NCI-H1092 (cell line): Measurements from ENCODE around the gene PPP4R3B.
A peak's percentile ranks its signal among the peaks of the same experiment; 100 is the strongest.
"Not testable (repeated sequence)": the region's sequence is repeated elsewhere in the genome, so short reads cannot be mapped to it uniquely, and the experiment has no call there.

Experiments
- DNase-seq: peaks from one replicate; lab custom pipeline; 2025; lab: John Stamatoyannopoulos, UW

Gene PPP4R3B

GRCh38 chr2:55617175-55618024 lies at the start of gene PPP4R3B:
TSS of gene PPP4R3B (minus strand) at chr2:55617622. CDS start at chr2:55617285, 337 bp downstream.
- peak; percentile 96 for DNase-seq

DNA sequence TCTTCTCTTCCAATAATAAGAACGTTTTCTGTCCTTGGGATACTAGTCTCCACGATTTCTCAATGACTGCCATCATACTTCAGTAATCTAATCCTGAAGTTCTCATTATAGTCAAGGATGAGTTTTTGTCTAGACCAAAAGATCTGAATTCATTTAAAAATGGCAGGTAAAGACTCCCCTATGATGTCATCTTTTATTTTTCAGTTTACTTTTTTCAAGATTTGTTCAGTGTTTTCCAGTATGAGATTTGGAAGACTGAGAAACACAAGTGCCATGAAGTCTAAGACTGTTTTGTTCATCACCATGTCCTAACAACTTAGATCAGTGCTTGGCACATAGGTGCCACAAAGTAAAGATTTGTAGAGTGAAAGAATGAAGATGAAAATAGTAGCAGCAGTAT lies 35.8 kb upstream of the PPP4R3B start:
- no peak for DNase-seq

- no peak for DNase-seq
These were observed 31.8 kb upstream of the PPP4R3B start for GRCh38 chr2:55649211-55649610.

GRCh38 chr2:55636831-55637230 lies 19.4 kb upstream of the PPP4R3B start:
- no peak for DNase-seq

DNA sequence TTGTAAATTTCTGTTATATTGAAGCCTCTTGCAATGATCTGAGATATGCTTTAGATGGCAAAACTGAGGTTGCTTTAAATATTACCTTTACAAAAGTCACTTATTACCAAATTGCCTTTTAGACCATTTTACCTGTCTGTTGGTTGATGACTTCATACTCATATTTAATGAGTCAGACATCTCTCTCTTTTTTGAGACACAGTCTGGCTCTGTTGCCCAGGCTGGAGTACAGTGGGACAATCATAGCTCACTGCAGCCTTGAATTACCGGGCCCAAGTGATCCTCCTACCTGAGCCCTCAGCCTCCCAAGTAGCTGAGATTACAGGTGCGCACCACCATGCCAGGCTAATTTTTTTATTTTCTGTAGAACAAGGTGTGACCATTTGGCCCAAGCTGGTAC lies 11.5 kb upstream of the PPP4R3B start:
- no peak for DNase-seq

GRCh38 chr2:55627915-55628314 lies 10.5 kb upstream of the PPP4R3B start:
- DNase-seq: no peak

- no peak for DNase-seq
These were observed 4.4 kb upstream of the PPP4R3B start for GRCh38 chr2:55621802-55622201.

DNA sequence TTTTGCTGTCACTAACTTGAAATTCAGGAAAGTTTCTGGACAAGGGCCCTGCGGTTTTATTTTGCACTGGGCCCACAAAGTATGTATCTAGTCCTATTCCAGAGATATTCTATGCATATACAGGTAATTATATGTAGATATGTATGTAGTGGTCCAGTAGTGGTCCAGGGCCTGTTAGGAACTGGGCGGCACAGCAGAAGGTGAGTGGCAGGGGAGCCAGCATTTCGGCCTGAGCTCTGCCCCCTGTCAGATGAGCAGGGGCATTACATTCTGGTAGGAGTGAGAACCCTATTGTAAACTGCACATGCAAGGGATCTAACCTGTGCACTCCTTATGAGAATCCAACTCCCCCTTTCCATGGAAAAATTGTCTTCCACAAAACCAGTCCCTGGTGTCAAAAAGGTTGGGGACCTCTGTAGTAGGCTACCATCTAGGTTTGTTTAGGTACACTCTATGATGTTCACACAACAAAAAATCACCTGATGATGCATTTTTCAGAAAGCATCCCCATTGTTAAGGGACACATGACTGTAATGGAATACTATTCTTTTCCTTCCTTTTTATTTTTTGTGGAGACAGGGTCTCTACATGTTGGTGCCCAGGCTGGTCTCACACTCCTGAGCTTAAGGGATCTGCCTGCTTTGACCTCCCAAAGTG lies 2.8 kb upstream of the PPP4R3B start:
- no peak for DNase-seq

- DNase-seq: peak; percentile 11
These were observed 1.0 kb upstream of the PPP4R3B start for GRCh38 chr2:55618275-55619055.

GRCh38 chr2:55618025-55618274 lies 528 bp upstream of the PPP4R3B start:
- DNase-seq: no peak

GRCh38 chr2:55616551-55617174 lies 759 bp downstream of the PPP4R3B start:
- DNase-seq: no peak

GRCh38 chr2:55611997-55612396 lies 5.4 kb downstream of the PPP4R3B start:
- no peak for DNase-seq

DNA sequence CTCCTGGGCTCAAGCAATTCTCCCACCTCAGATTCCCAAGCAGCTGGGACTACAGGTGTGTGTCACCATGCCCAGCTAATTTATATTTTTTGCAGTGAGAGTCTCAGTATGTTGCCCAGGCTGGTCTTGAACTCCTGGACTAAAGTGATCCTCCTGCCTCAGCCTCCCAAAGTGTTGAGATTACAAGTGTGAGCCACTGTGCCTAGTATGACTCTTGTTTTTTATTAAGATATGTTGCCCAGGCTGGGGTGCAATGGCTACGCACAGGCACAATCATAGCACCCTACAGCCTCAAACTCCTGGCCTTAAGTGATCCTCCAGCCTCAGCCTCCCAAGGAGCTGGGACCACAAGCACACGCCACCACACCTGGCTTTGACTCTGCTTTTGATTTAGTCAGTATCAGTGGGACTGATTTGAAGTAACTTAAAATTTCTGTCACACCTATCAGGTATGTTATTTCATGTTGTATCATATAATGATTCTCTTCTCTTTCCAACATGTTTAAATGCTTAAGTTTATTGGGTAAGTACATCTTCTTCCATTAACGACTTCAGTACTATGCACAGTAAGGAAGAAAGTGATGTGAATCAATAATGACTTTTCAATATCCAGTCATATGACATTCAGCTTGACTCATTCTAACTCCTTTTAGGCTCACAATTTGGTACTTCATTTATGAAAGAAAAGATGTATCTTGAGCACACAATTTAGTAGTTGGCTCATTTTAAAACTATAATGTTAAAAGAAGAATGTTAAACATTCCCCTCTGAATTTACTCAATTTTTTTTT lies 6.3 kb downstream of the PPP4R3B start:
- no peak for DNase-seq

DNA sequence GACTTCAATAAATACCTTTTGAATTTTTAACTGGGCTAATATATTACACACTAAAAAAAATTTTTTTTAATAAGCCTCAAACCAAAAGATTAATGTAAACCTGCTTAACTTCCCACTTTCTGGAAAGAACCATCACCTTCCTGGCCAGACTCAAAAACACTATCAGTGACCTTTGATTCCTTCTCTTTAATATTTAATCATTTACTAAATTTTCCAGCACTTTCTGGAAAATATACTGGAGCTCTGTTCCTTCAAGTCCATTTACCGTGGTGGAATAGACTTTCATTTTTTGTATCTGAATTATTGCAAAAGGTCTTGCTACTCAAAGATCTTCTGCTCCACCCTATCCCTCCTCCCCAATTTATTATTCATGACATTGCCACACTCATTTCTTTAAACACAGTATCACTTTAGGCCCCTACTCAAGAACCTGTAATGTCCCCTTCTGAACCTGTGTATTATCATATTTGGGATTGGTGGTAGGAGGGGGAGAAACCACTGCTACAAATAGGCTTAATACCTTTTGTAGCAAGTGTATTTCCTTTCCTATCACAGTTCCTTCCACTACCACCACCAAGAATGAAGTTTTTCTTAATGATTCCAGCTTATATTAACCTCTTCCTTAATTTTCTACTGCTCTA lies 7.4 kb downstream of the PPP4R3B start:
- DNase-seq: no peak

DNA sequence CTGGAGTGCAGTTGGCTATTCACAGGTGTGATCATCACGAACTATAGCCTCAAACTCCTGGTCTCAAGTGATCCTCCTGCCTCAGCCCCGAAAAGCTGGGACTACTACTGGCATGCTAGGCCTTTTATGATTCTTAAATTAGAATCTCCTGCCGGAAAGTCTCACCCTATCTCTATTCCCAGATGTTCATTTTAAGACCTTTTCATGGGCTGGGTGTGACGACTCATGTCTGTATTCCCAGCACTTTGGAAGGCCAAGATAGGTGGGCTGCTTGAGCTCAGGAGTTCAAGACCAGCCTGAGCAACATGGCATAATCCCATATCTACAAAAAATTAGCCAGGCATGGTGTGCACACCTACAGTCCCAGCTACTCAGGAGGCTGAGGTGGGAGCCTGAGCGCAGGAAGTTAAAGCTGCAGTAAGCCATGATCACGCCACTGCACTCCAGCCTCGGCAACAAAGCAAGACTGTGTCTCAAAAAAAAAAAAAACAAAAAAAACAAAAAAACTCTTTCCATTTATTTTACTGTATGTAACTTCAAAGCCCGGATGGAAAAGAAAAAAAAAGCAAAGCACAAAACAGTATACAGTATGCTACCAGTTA lies 8.1 kb downstream of the PPP4R3B start:
- no peak for DNase-seq

DNA sequence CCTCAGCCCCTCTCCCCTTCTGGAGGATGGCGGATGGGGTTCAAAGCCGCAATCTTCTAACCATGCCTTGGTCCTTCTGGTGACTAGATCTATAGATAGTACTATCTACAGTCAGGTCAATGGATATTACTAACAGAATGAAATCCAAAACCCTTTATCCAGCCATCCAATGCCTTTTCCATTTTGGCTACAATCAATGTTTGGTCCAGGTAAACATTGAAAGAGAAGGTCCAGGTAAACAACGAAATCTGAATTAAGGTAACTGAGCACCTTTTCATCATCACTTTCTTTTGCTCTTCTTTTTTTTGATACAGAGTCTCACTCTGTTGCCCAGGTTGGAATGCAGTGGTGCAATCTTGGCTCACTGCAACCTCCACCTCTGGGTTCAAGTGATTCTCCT lies 9.7 kb downstream of the PPP4R3B start:
- DNase-seq: no peak

GRCh38 chr2:55604027-55604565 lies 13.3 kb downstream of the PPP4R3B start:
- DNase-seq: no peak

GRCh38 chr2:55601849-55602248 lies 15.6 kb downstream of the PPP4R3B start:
- no peak for DNase-seq

DNA sequence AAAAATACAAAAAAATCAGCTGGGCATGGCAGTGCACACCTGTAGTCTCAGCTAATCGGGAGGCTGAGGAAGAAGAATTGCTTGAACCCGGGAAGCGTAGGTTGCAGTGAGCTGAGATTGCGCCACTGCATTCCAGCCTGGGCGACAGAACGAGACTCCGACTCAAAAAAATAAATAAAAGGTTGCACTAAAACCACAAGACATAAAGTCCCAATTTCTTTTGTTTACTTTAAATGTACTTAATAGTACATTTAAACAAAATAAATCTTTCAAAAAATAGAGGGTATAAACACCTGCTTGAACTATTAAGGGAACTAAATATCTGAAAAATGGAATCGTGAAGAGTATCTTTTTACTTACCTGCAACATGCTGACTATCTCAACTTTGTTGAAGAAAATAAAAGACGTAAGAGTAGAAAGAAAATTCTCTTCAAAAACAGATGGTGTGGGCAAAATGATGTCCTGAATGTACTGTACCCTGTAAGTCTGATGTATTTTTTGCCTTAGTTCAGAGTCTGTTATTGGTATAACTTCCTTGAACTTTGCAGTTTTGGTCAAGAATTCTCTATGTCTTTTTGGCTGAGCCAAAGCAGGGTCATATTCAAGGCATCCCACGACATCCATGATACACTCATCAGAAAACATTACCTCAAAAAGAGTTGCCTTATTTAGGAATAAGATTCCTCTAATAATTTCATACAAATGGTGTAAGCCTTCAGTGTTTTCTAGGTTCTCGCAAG lies 19.2 kb downstream of the PPP4R3B start:
- no peak for DNase-seq

GRCh38 chr2:55596795-55597194 lies 20.6 kb downstream of the PPP4R3B start:
- DNase-seq: not testable (repeated sequence)
